Skeletal muscle satellite cell (primary cell): ENCODE results near the gene YWHAE. TPM values are rescaled to one million over a fixed set of nuclear protein-coding genes. Genes with fewer than 3 reads are reported as not detected.

Experiments used
- H3K27me3 ChIP-seq: 2 replicates; pipeline ENCODE4 v1.7.0; 2013; ENCODE audit warnings: low read length; ENCODE audit not compliant: control insufficient read depth, insufficient read depth
- H3K36me3 ChIP-seq: 2 replicates; pipeline ENCODE4 v1.7.0; 2013; ENCODE audit warnings: mild to moderate bottlenecking, control low read depth, low read length; ENCODE audit not compliant: insufficient read depth
- H3K4me1 ChIP-seq: 2 replicates; pipeline ENCODE4 v1.7.0; 2013; ENCODE audit warnings: low read length; ENCODE audit not compliant: control insufficient read depth, insufficient read depth
- H3K4me2 ChIP-seq: 2 replicates; pipeline ENCODE4 v1.7.0; 2013; ENCODE audit warnings: mild to moderate bottlenecking, low read length
- H3K4me3 ChIP-seq: 2 replicates; pipeline ENCODE4 v1.7.0; 2013; ENCODE audit warnings: low read length
- H3K9ac ChIP-seq: 2 replicates; pipeline ENCODE4 v1.7.0; 2013; ENCODE audit warnings: mild to moderate bottlenecking, low read depth, low read length, moderate library complexity
- H3K9me3 ChIP-seq: replicated peaks from 2 replicates; pipeline ENCODE4 v1.7.0; 2013; ENCODE audit warnings: mild to moderate bottlenecking, control low read depth, low read length
- small RNA-seq: library from RNA; depleted of rRNA; stranded (forward); fragments of <200 nt; gene quantifications from one replicate; pipeline ENCODE3, GENCODE V24; 2012

Gene YWHAE

GRCh38 chr17:1300371-1300905, 99.6 kb downstream of the YWHAE start:
- H3K4me3 ChIP-seq = no peak overlapping the region
- no peaks in the 10 kb centered on the region for H3K36me3 ChIP-seq
- H3K4me2 ChIP-seq = no peak overlapping the region
- peaks cover 67% of the 10 kb centered on the region for H3K27me3 ChIP-seq
- no peak overlapping the region for H3K9ac ChIP-seq
- no peaks in the 10 kb centered on the region for H3K4me1 ChIP-seq
- no peaks in the 10 kb centered on the region for H3K9me3 ChIP-seq

GRCh38 chr17:1299552-1300370, 100.3 kb downstream of the YWHAE start:
- no peak overlapping the region for H3K4me2 ChIP-seq
- H3K27me3 ChIP-seq = peaks cover 67% of the 10 kb centered on the region
- no peaks in the 10 kb centered on the region for H3K4me1 ChIP-seq
- no peaks in the 10 kb centered on the region for H3K36me3 ChIP-seq
- no peak overlapping the region for H3K9ac ChIP-seq
- H3K4me3 ChIP-seq = no peak overlapping the region
- no peaks in the 10 kb centered on the region for H3K9me3 ChIP-seq

DNA sequence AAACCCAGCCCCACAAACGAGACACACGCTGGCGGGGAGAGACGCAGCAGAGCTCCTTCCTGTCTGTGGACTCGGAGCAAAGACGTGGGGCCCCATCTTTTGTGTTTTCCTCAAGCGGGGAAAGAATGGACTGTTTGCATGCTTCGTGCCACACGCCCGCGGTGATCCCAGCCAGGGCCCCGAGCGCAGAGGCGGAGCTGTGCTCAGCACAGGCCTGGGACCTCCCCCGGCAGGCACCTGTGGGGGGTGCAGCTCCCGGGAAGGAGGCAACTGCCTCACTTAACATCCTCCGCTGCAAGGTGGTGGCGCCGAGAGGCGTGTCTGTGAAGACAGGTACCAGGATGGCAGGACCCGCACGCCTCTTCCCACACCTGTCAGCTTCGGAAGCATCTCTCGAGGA, 101.4 kb downstream of the YWHAE start:
- no peaks in the 10 kb centered on the region for H3K9me3 ChIP-seq
- no peak overlapping the region for H3K4me3 ChIP-seq
- H3K4me1 ChIP-seq = no peaks in the 10 kb centered on the region
- H3K27me3 ChIP-seq = peaks cover 61% of the 10 kb centered on the region
- H3K36me3 ChIP-seq = no peaks in the 10 kb centered on the region
- H3K4me2 ChIP-seq = no peak overlapping the region
- no peak overlapping the region for H3K9ac ChIP-seq

Small RNA genes within 50 kb of the gene (small RNA-seq; reads per million reads assigned to genes)
- gene AC032044.2 = not detected
